Karpas-422 (cell line): ENCODE data around the gene RANBP3L. TPM values are rescaled to one million over a fixed set of nuclear protein-coding genes. Genes with fewer than 3 reads are reported as not detected.

Source experiments
- DNase-seq: peaks from one replicate; pipeline ENCODE4 v3.0.0-alpha.2; 2015
- H2AFZ ChIP-seq: fragments of 200-600 bp; sonication (generic); 2 replicates; pipeline ENCODE4 v1.6.1; 2014; ENCODE audit warnings: antibody characterized with exemption, low read length, mixed read lengths
- H3K27ac ChIP-seq: fragments of 200-600 bp; sonication (generic); 2 replicates; pipeline ENCODE4 v1.5.1; 2014; ENCODE audit warnings: mild to moderate bottlenecking, low read length, moderate library complexity
- H3K27me3 ChIP-seq: fragments of 200-600 bp; sonication (generic); 2 replicates; pipeline ENCODE4 v1.6.1; 2014; ENCODE audit warnings: low read length, mixed read lengths
- H3K36me3 ChIP-seq: fragments of 200-600 bp; sonication (generic); 2 replicates; pipeline ENCODE4 v1.6.1; 2014; ENCODE audit warnings: low read length, mixed read lengths; ENCODE audit not compliant: insufficient read depth
- H3K4me1 ChIP-seq: fragments of 200-600 bp; sonication (generic); 2 replicates; pipeline ENCODE4 v1.6.1; 2014; ENCODE audit warnings: mild to moderate bottlenecking, low read length, mixed read lengths
- H3K4me2 ChIP-seq: fragments of 200-600 bp; sonication (generic); 2 replicates; pipeline ENCODE4 v1.6.1; 2014; ENCODE audit warnings: low read length, low read depth, mild to moderate bottlenecking; ENCODE audit not compliant: poor library complexity, severe bottlenecking
- H3K4me3 ChIP-seq: fragments of 200-600 bp; sonication (generic); 2 replicates; pipeline ENCODE4 v1.5.1; 2014; ENCODE audit warnings: mild to moderate bottlenecking, antibody characterized with exemption, low read length, mixed read lengths
- H3K79me2 ChIP-seq: fragments of 200-600 bp; sonication (generic); 2 replicates; pipeline ENCODE4 v1.6.1; 2014; ENCODE audit warnings: mild to moderate bottlenecking, low read length, mixed read lengths
- H3K9ac ChIP-seq: fragments of 200-600 bp; sonication (generic); 2 replicates; pipeline ENCODE4 v1.6.0; 2014; ENCODE audit warnings: low read length
- H3K9me2 ChIP-seq: fragments of 200-600 bp; sonication (generic), shearing (Covaris generic); replicated peaks from 2 replicates; pipeline ENCODE4 v1.6.0; 2014; ENCODE audit warnings: mild to moderate bottlenecking, low read length, moderate library complexity; ENCODE audit not compliant: insufficient read depth
- H3K9me3 ChIP-seq: fragments of 300-700, 200-600 bp; sonication (generic); 2 replicates; pipeline ENCODE4 v1.6.1; 2014; ENCODE audit warnings: low read length, mixed read lengths
- H4K20me1 ChIP-seq: fragments of 200-600 bp; sonication (generic); 2 replicates; pipeline ENCODE4 v1.6.1; 2014; ENCODE audit warnings: mild to moderate bottlenecking, antibody characterized with exemption, low read length, low read depth; ENCODE audit not compliant: insufficient read depth
- total RNA-seq: library from RNA; depleted of rRNA; stranded (reverse); fragments of >200 nt; shearing (Covaris generic); gene quantifications from 2 replicates; pipeline ENCODE4 v1.2.3, GENCODE V29; 2014; ENCODE audit warnings: low replicate concordance

The RANBP3L gene
- total RNA-seq, 1 experiment from 2014 or later: 0.22 TPM

DNA sequence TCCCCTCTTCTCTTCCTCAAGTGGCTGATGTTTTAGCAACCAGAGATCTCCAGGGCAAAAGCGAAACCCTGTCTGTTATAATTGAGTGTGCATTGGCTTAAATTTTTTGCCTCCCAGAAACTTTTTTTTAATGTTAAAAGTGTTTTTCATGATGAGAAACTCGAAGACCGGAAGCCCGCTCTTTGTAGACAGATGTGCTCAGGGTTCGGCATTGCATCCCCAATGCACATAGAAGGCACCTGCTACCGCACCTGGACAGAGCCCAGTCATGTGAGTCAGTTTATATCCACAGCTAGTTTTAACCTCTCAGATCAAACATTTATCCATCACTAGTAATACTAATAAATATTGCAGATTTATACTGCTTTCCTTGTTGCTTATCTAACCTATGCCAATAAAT, 40.5 kb downstream of the RANBP3L start:
- H3K9me3 ChIP-seq: no peaks in the 10 kb centered on the region
- no peaks in the 10 kb centered on the region for H3K9me2 ChIP-seq
- no peak overlapping the region for H3K4me2 ChIP-seq
- H3K79me2 ChIP-seq: no peaks in the 10 kb centered on the region
- no peaks in the 10 kb centered on the region for H3K27me3 ChIP-seq
- H4K20me1 ChIP-seq: no peaks in the 10 kb centered on the region
- no peaks in the 10 kb centered on the region for H3K4me1 ChIP-seq
- no peaks in the 10 kb centered on the region for H3K36me3 ChIP-seq
- H3K9ac ChIP-seq: no peak overlapping the region
- no peak overlapping the region for H2AFZ ChIP-seq
- no peak overlapping the region for H3K27ac ChIP-seq
- no peak overlapping the region for H3K4me3 ChIP-seq
- no peak for DNase-seq

DNA sequence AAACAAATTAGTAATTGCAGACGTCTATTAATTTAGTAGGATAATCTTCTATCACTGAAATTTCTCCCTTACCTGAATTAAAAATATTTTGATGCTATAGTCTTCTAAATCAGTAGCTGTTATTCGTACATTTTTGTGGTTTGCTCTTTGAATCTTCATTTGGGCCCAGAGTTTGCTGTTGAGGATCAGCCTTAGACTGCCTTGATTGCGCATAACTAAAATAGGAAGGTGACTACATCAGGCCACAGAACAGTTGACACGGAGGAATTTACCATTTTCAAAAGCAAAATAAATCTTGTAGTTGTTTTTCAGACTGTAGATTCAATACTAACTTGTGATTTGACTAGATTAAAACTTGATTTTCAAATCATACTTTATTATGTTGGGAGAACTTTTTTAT, 48.1 kb downstream of the RANBP3L start:
- Histone ChIP-seq H3K4me3 (no peak overlapping the region), H3K4me2 (no peak overlapping the region), H3K36me3 (no peaks in the 10 kb centered on the region), H3K9ac (no peak overlapping the region), H3K4me1 (no peaks in the 10 kb centered on the region), H4K20me1 (no peaks in the 10 kb centered on the region), H3K9me2 (no peaks in the 10 kb centered on the region), H3K9me3 (no peaks in the 10 kb centered on the region), H3K27ac (no peak overlapping the region), H3K79me2 (no peaks in the 10 kb centered on the region), H3K27me3 (no peaks in the 10 kb centered on the region), H2AFZ (no peak overlapping the region)
- no peak for DNase-seq

DNA sequence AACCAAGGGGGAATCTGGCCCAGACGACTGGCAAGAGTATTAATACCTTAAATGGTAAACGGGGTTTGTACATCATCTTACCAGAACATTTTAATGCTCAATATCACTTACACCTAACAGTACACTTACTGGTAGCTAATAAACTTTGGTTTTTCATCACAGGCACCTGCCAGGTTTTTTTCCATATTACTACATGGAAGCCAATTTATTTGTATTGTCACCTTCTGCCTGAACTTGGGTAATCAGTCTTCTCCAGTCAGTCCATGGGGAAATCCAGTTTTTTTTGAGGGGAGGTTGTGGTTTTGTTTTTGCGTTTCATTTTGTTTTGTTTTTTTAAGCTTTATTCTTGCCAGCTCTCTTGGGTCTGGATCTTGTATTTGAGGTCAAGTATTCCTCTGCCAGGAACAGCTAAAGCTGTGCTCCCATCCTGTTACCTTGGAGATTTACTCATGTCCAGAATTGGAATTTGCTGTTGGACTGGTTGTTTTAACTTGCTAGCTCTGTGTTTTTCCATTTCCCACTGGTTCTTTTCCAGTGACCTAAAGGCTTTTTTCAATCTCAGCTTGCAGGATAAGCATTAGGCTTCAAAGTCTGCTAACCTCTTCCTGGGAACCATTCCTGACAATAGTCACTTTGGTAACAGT, 48.9 kb downstream of the RANBP3L start:
- Histone ChIP-seq H3K79me2 (no peaks in the 10 kb centered on the region), H2AFZ (no peak overlapping the region), H3K4me3 (no peak overlapping the region), H3K27ac (no peak overlapping the region), H3K9me3 (no peaks in the 10 kb centered on the region), H3K4me2 (no peak overlapping the region), H3K9me2 (no peaks in the 10 kb centered on the region), H3K9ac (no peak overlapping the region), H3K36me3 (no peaks in the 10 kb centered on the region), H3K27me3 (no peaks in the 10 kb centered on the region), H3K4me1 (no peaks in the 10 kb centered on the region), H4K20me1 (no peaks in the 10 kb centered on the region)
- no peak for DNase-seq

DNA sequence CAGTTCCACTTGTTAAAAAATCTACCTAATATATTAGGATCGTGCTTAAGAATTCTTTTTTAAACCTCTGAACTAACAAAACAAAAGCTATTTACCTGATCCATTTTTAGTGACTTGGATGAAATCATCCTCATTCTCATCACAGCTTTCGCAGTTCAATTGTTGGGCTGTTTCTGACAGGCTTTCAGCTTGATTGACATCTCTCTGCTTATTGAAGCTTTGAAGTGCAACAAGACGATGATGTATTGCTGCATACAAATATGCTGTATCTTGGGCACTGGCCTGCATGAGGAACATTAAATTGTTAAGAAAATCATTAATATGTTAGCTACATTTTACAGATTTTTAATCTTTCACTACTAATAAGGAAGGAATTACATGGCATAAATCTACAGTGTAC, 50.5 kb downstream of the RANBP3L start:
- Histone ChIP-seq H3K79me2 (no peaks in the 10 kb centered on the region), H3K4me3 (no peak overlapping the region), H3K4me2 (no peak overlapping the region), H3K27me3 (no peaks in the 10 kb centered on the region), H3K36me3 (no peaks in the 10 kb centered on the region), H3K4me1 (no peaks in the 10 kb centered on the region), H4K20me1 (no peaks in the 10 kb centered on the region), H3K9ac (no peak overlapping the region), H2AFZ (no peak overlapping the region), H3K27ac (no peak overlapping the region), H3K9me2 (no peaks in the 10 kb centered on the region), H3K9me3 (no peaks in the 10 kb centered on the region)
- DNase-seq: no peak

DNA sequence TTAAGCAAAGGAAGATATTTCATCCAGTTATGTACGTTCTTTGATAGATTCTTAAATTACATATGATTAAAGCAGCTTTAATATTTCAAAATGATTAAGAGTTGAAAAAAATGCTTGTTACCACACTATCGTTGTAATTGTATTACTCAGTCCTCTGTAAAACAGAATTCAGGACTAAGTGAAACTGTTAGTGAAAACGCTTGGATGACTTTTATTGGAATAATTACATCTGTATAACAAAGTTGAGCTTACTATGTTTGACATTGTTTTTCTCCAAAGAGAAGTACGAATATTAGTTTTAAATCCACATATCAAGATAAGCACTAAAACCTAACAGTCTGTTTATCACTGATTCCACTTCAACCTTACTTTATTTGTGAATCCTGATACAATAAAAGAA, 51.3 kb downstream of the RANBP3L start:
- no peak overlapping the region for H3K4me3 ChIP-seq
- DNase-seq: no peak

DNA sequence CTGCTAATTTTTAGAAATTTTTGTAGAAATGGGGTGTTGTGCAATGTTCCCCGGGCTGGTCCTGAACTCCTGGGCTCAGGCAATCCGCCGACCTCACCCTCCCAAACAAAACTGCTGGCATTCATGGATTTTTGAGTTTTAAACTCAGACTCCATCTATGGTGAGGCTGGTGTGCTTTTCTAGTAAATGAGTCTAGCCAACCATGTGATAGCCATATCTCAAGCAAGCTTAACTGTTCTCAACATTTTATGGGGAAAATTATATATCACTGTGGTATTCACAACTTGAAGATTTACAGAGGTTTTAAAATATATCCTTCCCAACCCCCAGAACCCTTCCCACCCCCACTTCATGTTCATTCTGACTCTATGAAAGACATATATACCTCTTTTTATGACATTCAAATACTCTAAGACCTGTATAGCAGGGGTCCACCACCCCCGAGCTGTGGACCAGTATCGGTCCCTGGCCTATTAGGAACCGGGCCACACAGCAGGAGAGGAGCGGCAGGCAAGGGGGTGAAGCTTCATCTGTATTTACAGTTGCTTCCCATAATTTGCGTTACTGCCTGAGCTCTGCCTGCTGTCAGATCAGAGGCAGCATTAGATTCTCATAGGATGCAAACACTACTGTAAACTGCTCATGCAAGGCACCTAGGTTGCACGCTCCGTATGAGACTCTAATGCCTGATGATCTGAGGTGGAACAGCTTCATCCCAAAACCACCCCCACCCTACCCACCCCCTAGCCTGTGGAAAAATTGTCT, 55.5 kb downstream of the RANBP3L start:
- Histone ChIP-seq H3K36me3 (no peaks in the 10 kb centered on the region), H3K4me3 (no peak overlapping the region), H3K27ac (no peak overlapping the region), H3K9me3 (no peaks in the 10 kb centered on the region), H3K27me3 (no peaks in the 10 kb centered on the region), H3K4me1 (peaks cover 13% of the 10 kb centered on the region), H2AFZ (no peak overlapping the region), H4K20me1 (no peaks in the 10 kb centered on the region), H3K9me2 (no peaks in the 10 kb centered on the region), H3K9ac (no peak overlapping the region), H3K79me2 (peaks cover 7% of the 10 kb centered on the region), H3K4me2 (no peak overlapping the region)
- DNase-seq: no peak

More for the DNA sequence above, 51.3 kb downstream of the RANBP3L start:
- Histone ChIP-seq H3K9me2 (no peaks in the 10 kb centered on the region), H2AFZ (no peak overlapping the region), H3K4me1 (no peaks in the 10 kb centered on the region), H3K27me3 (no peaks in the 10 kb centered on the region), H3K4me2 (no peak overlapping the region), H3K36me3 (no peaks in the 10 kb centered on the region), H3K27ac (no peak overlapping the region), H3K9ac (no peak overlapping the region), H3K9me3 (no peaks in the 10 kb centered on the region), H3K79me2 (no peaks in the 10 kb centered on the region), H4K20me1 (no peaks in the 10 kb centered on the region)

DNA sequence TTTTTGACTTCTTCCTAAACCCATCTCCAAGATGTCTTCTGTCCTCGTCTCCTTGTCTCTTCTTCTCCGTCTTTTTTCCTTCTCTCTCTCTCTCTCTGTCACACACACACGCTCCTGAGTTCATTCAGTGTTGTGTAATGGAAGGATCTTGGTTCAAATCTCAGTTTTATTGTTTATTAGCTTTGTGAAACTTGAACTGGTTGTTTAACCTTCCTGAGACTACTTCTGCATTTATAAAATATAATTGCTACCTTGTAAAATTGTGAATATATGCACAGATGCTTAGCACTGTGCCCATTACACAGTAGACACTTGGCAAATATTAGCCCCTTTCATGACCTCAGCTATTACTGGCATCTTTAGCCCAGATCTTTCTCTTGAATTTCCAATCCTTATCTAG, 57.6 kb downstream of the RANBP3L start:
- no peaks in the 10 kb centered on the region for H4K20me1 ChIP-seq
- H3K9ac ChIP-seq: no peak overlapping the region
- H3K27me3 ChIP-seq: no peaks in the 10 kb centered on the region
- H2AFZ ChIP-seq: no peak overlapping the region
- H3K27ac ChIP-seq: no peak overlapping the region
- H3K9me2 ChIP-seq: no peaks in the 10 kb centered on the region
- no peaks in the 10 kb centered on the region for H3K9me3 ChIP-seq
- H3K4me1 ChIP-seq: peaks cover 30% of the 10 kb centered on the region
- peaks cover 24% of the 10 kb centered on the region for H3K79me2 ChIP-seq
- no peaks in the 10 kb centered on the region for H3K36me3 ChIP-seq
- H3K4me2 ChIP-seq: no peak overlapping the region
- no peak for DNase-seq
- no peak overlapping the region for H3K4me3 ChIP-seq

DNA sequence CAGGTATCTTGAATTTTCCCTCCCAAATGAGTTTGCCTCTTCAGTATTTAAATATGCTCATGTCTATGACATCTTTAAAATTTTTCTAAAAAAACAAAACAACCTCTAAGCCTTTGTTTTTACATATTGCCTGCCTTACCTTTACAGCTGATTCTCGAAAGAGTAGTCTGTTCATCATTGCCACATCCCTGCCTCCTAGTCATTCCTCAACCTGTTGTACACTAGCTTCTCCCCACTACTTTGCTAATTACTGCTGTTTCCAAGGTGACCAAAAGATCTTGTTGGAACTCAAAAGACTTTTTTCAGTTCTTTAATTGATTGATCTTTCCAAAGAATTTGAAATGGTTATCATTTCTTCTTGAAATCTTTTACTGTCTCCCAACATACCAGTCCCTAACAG, 58.0 kb downstream of the RANBP3L start:
- DNase-seq: no peak
- Histone ChIP-seq H3K4me2 (peak overlapping the region; percentile 83), H3K9ac (no peak overlapping the region), H3K4me3 (no peak overlapping the region), H3K36me3 (no peaks in the 10 kb centered on the region), H3K9me2 (no peaks in the 10 kb centered on the region), H4K20me1 (no peaks in the 10 kb centered on the region), H3K79me2 (peaks cover 29% of the 10 kb centered on the region), H3K4me1 (peaks cover 34% of the 10 kb centered on the region), H3K9me3 (no peaks in the 10 kb centered on the region), H3K27me3 (no peaks in the 10 kb centered on the region), H2AFZ (no peak overlapping the region), H3K27ac (no peak overlapping the region)
